IMR-90 (cell line): ENCODE results near the gene INPP5A. TPM values are rescaled to one million over a fixed set of nuclear protein-coding genes. Genes with fewer than 3 reads are reported as not detected.

Source experiments
- ATAC-seq: fragments of 200-7000 bp; cut with Tn5 transposase; 2 replicates; pipeline ENCODE4 v1.9.1; 2020; ENCODE audit warnings: low read depth, mild to moderate bottlenecking, moderate library complexity
- BruUV-seq: library from RNA; stranded (reverse); fragments of 400-500 nt; replicated peaks from 2 replicates; lab custom pipeline; 2021; lab: Mats Ljungman, UMichigan
- CTCF ChIA-PET: fragments of 300-600 bp; formaldehyde crosslinking; extraction: SDS; loops from one replicate; lab custom pipeline; 2021; ENCODE audit warnings: antibody characterized with exemption; lab: Yijun Ruan, JAX
- POLR2A ChIA-PET: fragments of 300-600 bp; sonication (Branson Sonifier 250); formaldehyde crosslinking; loops from one replicate; lab custom pipeline; 2022; ENCODE audit warnings: antibody characterized with exemption; ENCODE audit not compliant: unreplicated experiment; lab: Charles Lee
- DNase-seq: peaks from one replicate; pipeline ENCODE4 v3.0.0; 2013
- H2AFZ ChIP-seq: replicated peaks from 2 replicates; pipeline ENCODE3; 2013; ENCODE audit warnings: low read length, mild to moderate bottlenecking; ENCODE audit not compliant: poor library complexity
- H2AK5ac ChIP-seq: 2 replicates; pipeline ENCODE4 v1.6.1; 2013; ENCODE audit warnings: low read depth, low read length, inconsistent platforms
- H2AK9ac ChIP-seq: replicated peaks from 2 replicates; pipeline ENCODE3; 2013; ENCODE audit warnings: mild to moderate bottlenecking, low read depth, low read length, moderate library complexity; ENCODE audit not compliant: poor library complexity
- H2BK120ac ChIP-seq: 2 replicates; pipeline ENCODE4 v1.6.1; 2013; ENCODE audit warnings: low read depth, low read length, inconsistent platforms
- H2BK15ac ChIP-seq: 3 replicates; pipeline ENCODE4 v1.6.1; 2013; ENCODE audit warnings: low read depth, low read length, inconsistent platforms
- H2BK20ac ChIP-seq: 2 replicates; pipeline ENCODE4 v1.6.1; 2013; ENCODE audit warnings: low read depth, mild to moderate bottlenecking, inconsistent platforms, low read length, moderate library complexity
- H2BK5ac ChIP-seq: 2 replicates; pipeline ENCODE4 v1.6.1; 2013; ENCODE audit warnings: mild to moderate bottlenecking, low read depth, low read length, inconsistent platforms; ENCODE audit not compliant: poor library complexity, severe bottlenecking
- H3K14ac ChIP-seq: replicated peaks from 2 replicates; pipeline ENCODE4 v1.6.1; 2013; ENCODE audit warnings: low read depth, low read length, inconsistent platforms
- H3K18ac ChIP-seq: 2 replicates; pipeline ENCODE4 v1.6.1; 2013; ENCODE audit warnings: low read depth, low read length, control low read depth
- H3K23ac ChIP-seq: 2 replicates; pipeline ENCODE4 v1.6.1; 2013; ENCODE audit warnings: low read depth, low read length, inconsistent platforms
- H3K27ac ChIP-seq: 2 replicates; pipeline ENCODE4 v1.5.1; 2013; ENCODE audit warnings: mild to moderate bottlenecking, control low read depth, low read length; ENCODE audit not compliant: insufficient read depth
- H3K27me3 ChIP-seq: 2 replicates; pipeline ENCODE4 v1.6.1; 2013; ENCODE audit warnings: low read length; ENCODE audit not compliant: control insufficient read depth, insufficient read depth
- H3K36me3 ChIP-seq: 2 replicates; pipeline ENCODE4 v1.6.1; 2013; ENCODE audit warnings: low read length, mixed read lengths; ENCODE audit not compliant: control insufficient read depth, insufficient read depth
- H3K4ac ChIP-seq: 2 replicates; pipeline ENCODE4 v1.6.1; 2013; ENCODE audit warnings: low read depth, low read length, inconsistent platforms
- H3K4me1 ChIP-seq: 2 replicates; pipeline ENCODE4 v1.6.1; 2013; ENCODE audit warnings: low read length, mixed read lengths; ENCODE audit not compliant: control insufficient read depth, insufficient read depth
- H3K4me2 ChIP-seq: 2 replicates; pipeline ENCODE4 v1.6.1; 2013; ENCODE audit warnings: low read depth, mild to moderate bottlenecking, control low read depth, low read length, moderate library complexity
- H3K4me3 ChIP-seq: 2 replicates; pipeline ENCODE4 v1.5.1; 2013; ENCODE audit warnings: low read depth, mild to moderate bottlenecking, control low read depth, low read length, moderate library complexity; ENCODE audit not compliant: insufficient read depth
- H3K56ac ChIP-seq: 2 replicates; pipeline ENCODE4 v1.6.1; 2013; ENCODE audit warnings: low read length, inconsistent platforms; ENCODE audit not compliant: insufficient read depth; ENCODE audit errors: extremely low read depth
- H3K79me1 ChIP-seq, 2 experiments: 2 replicates each; pipeline ENCODE4 v1.6.1; 2013; ENCODE audit warnings: low read length in 2 of 2, inconsistent platforms in 1 of 2, low read depth in 1 of 2
- H3K9ac ChIP-seq: 2 replicates; pipeline ENCODE4 v1.6.1; 2013; ENCODE audit warnings: low read depth, low read length, control low read depth
- H3K9me1 ChIP-seq: 2 replicates; pipeline ENCODE4 v1.6.1; 2013; ENCODE audit warnings: low read length, inconsistent platforms; ENCODE audit not compliant: insufficient read depth
- H3K9me3 ChIP-seq: 2 replicates; pipeline ENCODE4 v1.6.1; 2013; ENCODE audit warnings: low read length; ENCODE audit not compliant: control insufficient read depth, insufficient read depth
- H4K20me1 ChIP-seq: 2 replicates; pipeline ENCODE4 v1.6.1; 2013; ENCODE audit warnings: low read length, inconsistent platforms; ENCODE audit not compliant: insufficient read depth
- H4K5ac ChIP-seq: 2 replicates; pipeline ENCODE4 v1.6.1; 2013; ENCODE audit warnings: mild to moderate bottlenecking, low read depth, low read length, control low read depth
- H4K8ac ChIP-seq, 2 experiments: 2 replicates each; pipeline ENCODE4 v1.6.1; 2013; ENCODE audit warnings: low read depth in 2 of 2, low read length in 2 of 2, control low read depth in 1 of 2, inconsistent platforms in 1 of 2
- H4K91ac ChIP-seq: 2 replicates; pipeline ENCODE4 v1.6.1; 2013; ENCODE audit warnings: low read depth, low read length, inconsistent platforms; ENCODE audit not compliant: insufficient read depth
- CEBPB ChIP-seq: IDR thresholded peaks from 2 replicates; pipeline ENCODE4 v1.6.1; 2012; ENCODE audit warnings: low read depth, low read length, improper control_type of control experiment
- MXI1 ChIP-seq: IDR thresholded peaks from 2 replicates; pipeline ENCODE4 v1.6.1; 2012; ENCODE audit warnings: low read depth, mild to moderate bottlenecking, low read length, moderate library complexity, borderline replicate concordance
- NFE2L2 ChIP-seq: fragments of 150-350 bp; IDR thresholded peaks from 2 replicates; pipeline ENCODE4 v1.6.1; 2016; ENCODE audit warnings: low read depth, mild to moderate bottlenecking, low read length
- WGBS, 2 experiments: methylation state at CpG; one replicate each; pipeline versions ENCODE4 v1.1.5 to v1.1.7; 2013; ENCODE audit warnings: missing lambda C conversion rate in 2 of 2; ENCODE audit not compliant: insufficient read length in 1 of 2; ENCODE audit errors: extremely low coverage in 2 of 2; 5-methylcytosine and 5-hydroxymethylcytosine counted together
- dilution Hi-C: fragments of 300-500 bp; cut with HindIII; formaldehyde crosslinking; loops from one replicate; pipeline ENCODE4 v1.14.3; 2018; ENCODE audit warnings: low sequenced_read_pairs; ENCODE audit not compliant: unreplicated experiment
- in situ Hi-C: fragments of 300-500 bp; cut with MboI; formaldehyde crosslinking; loops from 3 replicates; pipeline ENCODE4 v1.14.3; 2019; ENCODE audit warnings: low sequenced_read_pairs, inconsistent platforms, mixed read lengths
- intact Hi-C: fragments of 100-400 bp; cut with micrococcal nuclease; formaldehyde crosslinking; loops from 2 replicates; pipeline ENCODE4 v1.10.0; 2022
- polyA plus RNA-seq, 3 experiments: library from polyadenylated mRNA; depleted of rRNA; stranded (reverse); fragments of >200 nt; gene quantifications; 2 replicates each; pipeline ENCODE4 v1.2.3, GENCODE V29; 2012; ENCODE audit warnings: low replicate concordance in 1 of 3
- total RNA-seq: library from RNA; depleted of rRNA; stranded (reverse); fragments of >200 nt; gene quantifications from 2 replicates; pipeline ENCODE4 v1.2.3, GENCODE V29; 2012

INPP5A gene
- total and polyA plus RNA-seq, 2 of the 4 experiments (the other 2 are of a cell fraction), result 21.4 to 36.7 TPM

DNA sequence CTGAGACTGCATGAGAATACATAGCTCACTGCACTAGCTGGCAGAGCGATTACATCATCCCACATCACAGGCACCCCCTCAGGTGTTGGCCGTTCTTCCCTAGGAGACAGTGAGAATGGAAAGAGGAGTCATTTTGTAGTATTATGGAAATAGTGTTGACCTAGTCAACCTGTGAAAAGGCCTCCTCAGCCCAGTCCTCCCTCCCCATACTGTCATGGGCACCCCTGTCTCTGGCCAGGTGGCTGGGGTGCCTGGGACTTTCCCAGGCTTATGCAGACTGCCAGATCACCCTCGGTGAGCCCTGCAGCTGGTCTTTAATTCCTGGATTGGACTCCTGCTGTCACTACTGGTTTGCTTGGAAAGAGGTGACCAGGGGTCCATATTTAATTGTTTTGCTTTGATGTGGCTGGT, 4.0 kb downstream of the INPP5A start:
- H4K20me1 ChIP-seq, result peaks cover 81% of the 10 kb centered on the region
- no peaks in the 10 kb centered on the region for H3K9me3 ChIP-seq
- 20% methylated on average over 1 of the region's 3 CpGs; no CpG with 5 or more reads in 1 of the 2 experiments for WGBS, 2 experiments
- intact Hi-C loops, result no loop called here
- peaks cover under 1% of the 10 kb centered on the region; the same call in 1 of the 2 replicates for H3K9me1 ChIP-seq
- no peak overlapping the region for H2AK5ac ChIP-seq
- H3K27me3 ChIP-seq, result no peaks in the 10 kb centered on the region
- peaks cover 20% of the 10 kb centered on the region for H3K4me1 ChIP-seq
- no peak overlapping the region for H3K4me3 ChIP-seq
- H2BK20ac ChIP-seq, result no peak overlapping the region
- no peak overlapping the region for H4K5ac ChIP-seq
- H2BK120ac ChIP-seq, result no peak overlapping the region
- no peak overlapping the region for H3K56ac ChIP-seq
- no peak overlapping the region for H2BK5ac ChIP-seq
- no peak for TF ChIP-seq MXI1
- no peak for TF ChIP-seq NFE2L2
- peak; percentile 42; the same call in 1 of the 2 replicates for TF ChIP-seq CEBPB
- no peak overlapping the region for H3K18ac ChIP-seq
- H3K9ac ChIP-seq, result no peak overlapping the region
- H3K4me2 ChIP-seq, result no peak overlapping the region
- H4K8ac ChIP-seq, result no peak overlapping the region
- in situ Hi-C loops, result no loop called here
- no peak overlapping the region for H2AFZ ChIP-seq
- H3K4ac ChIP-seq, result no peak overlapping the region
- no TSS peak for BruUV-seq
- H4K91ac ChIP-seq, result no peak overlapping the region
- no peak overlapping the region for H3K14ac ChIP-seq
- no peak overlapping the region for H2AK9ac ChIP-seq
- H3K36me3 ChIP-seq, result no peaks in the 10 kb centered on the region
- H3K23ac ChIP-seq, result no peak overlapping the region
- ChIA-PET CTCF (no interaction called here), POLR2A (no interaction called here)
- peaks cover 24 to 81% of the 10 kb centered on the region in 2 experiments for H3K79me1 ChIP-seq
- H3K27ac ChIP-seq, result no peak overlapping the region
- no peak overlapping the region for H2BK15ac ChIP-seq
- no peak for DNase-seq
- no peak for ATAC-seq
- dilution Hi-C loops, result no loop called here
